CD14-positive monocyte (primary cell): ENCODE results near the gene TUBA1C. TPM values are rescaled to one million over a fixed set of nuclear protein-coding genes. Genes with fewer than 3 reads are reported as not detected.

Experiments
- DNase-seq, 3 donors: peaks; one replicate each; pipeline ENCODE4 v3.0.0-alpha.2; 2011 to 2022
- H2AFZ ChIP-seq: 2 replicates; pipeline ENCODE4 v1.6.0; 2012; ENCODE audit warnings: mild to moderate bottlenecking, low read depth, low read length, inconsistent platforms; ENCODE audit not compliant: insufficient read depth, poor library complexity, severe bottlenecking
- H3K27ac ChIP-seq, 2 donors: 1 replicate in 1 of 2; 2 replicates in 1 of 2; pipeline ENCODE4 v1.5.1; 2012 to 2013; ENCODE audit warnings: low read length in 2 of 2, control low read depth in 1 of 2, inconsistent platforms in 1 of 2, low read depth in 1 of 2, mild to moderate bottlenecking in 1 of 2
- H3K27me3 ChIP-seq, 2 donors: one replicate each; pipeline versions ENCODE4 v1.6.0 to v1.6.1; 2011 to 2013; ENCODE audit warnings: low read length in 2 of 2; ENCODE audit not compliant: control insufficient read depth in 2 of 2, insufficient read depth in 2 of 2
- H3K36me3 ChIP-seq, 2 donors: replicated peaks in 1 of 2; 1 replicate in 1 of 2; 2 replicates in 1 of 2; pipeline versions ENCODE4 v1.5.1 to v1.6.1; 2012 to 2013; ENCODE audit warnings: low read length in 2 of 2, control low read depth in 1 of 2, inconsistent platforms in 1 of 2, mild to moderate bottlenecking in 1 of 2; ENCODE audit not compliant: insufficient read depth in 2 of 2, control insufficient read depth in 1 of 2
- H3K4me1 ChIP-seq, 2 donors: 1 replicate in 1 of 2; 2 replicates in 1 of 2; pipeline versions ENCODE4 v1.5.1 to v1.6.1; 2012 to 2013; ENCODE audit warnings: low read length in 2 of 2, control low read depth in 1 of 2, inconsistent platforms in 1 of 2, mild to moderate bottlenecking in 1 of 2, moderate library complexity in 1 of 2; ENCODE audit not compliant: insufficient read depth in 2 of 2, control insufficient read depth in 1 of 2
- H3K4me2 ChIP-seq: replicated peaks from 2 replicates; pipeline ENCODE3; 2012; ENCODE audit warnings: low read length, moderate library complexity, mild to moderate bottlenecking; ENCODE audit not compliant: poor library complexity, severe bottlenecking; ENCODE audit errors: extremely low read depth
- H3K4me3 ChIP-seq, 3 experiments: fragments of 200-600 bp in 1 of 3; sonication (generic) in 1 of 3; replicated peaks in 1 of 3; 1 replicate in 2 of 3; 2 replicates in 1 of 3; pipeline ENCODE4 v1.5.1; 2011 to 2013; ENCODE audit warnings: low read length in 3 of 3, mild to moderate bottlenecking in 3 of 3, control low read depth in 2 of 3, low read depth in 2 of 3, inconsistent platforms in 1 of 3, moderate library complexity in 1 of 3
- H3K79me2 ChIP-seq: 2 replicates; pipeline ENCODE4 v1.6.0; 2012; ENCODE audit warnings: mild to moderate bottlenecking, control low read depth, inconsistent platforms, low read length, moderate library complexity; ENCODE audit not compliant: insufficient read depth
- H3K9ac ChIP-seq: 2 replicates; pipeline ENCODE4 v1.6.0; 2017; ENCODE audit warnings: low read length, mild to moderate bottlenecking; ENCODE audit not compliant: insufficient read depth, poor library complexity, severe bottlenecking
- H3K9me3 ChIP-seq, 2 donors: replicated peaks in 1 of 2; 1 replicate in 1 of 2; 2 replicates in 1 of 2; pipeline versions ENCODE4 v1.5.1 to v1.6.1; 2012 to 2013; ENCODE audit warnings: low read length in 2 of 2, control low read depth in 1 of 2; ENCODE audit not compliant: control insufficient read depth in 1 of 2, insufficient read depth in 1 of 2
- H4K20me1 ChIP-seq: 2 replicates; pipeline ENCODE4 v1.6.0; 2012; ENCODE audit warnings: mild to moderate bottlenecking, low read length, control low read depth, moderate library complexity; ENCODE audit not compliant: insufficient read depth
- H3K27ac Mint-ChIP-seq, 7 donors: one replicate each; pipeline ENCODE4 v1.8.0; 2020; ENCODE audit warnings: mild to moderate bottlenecking in 7 of 7, mixed read lengths in 7 of 7, moderate library complexity in 6 of 7, inconsistent platforms in 2 of 7
- H3K27me3 Mint-ChIP-seq, 3 donors: one replicate each; pipeline ENCODE4 v1.8.0; 2021 to 2022; ENCODE audit warnings: low read depth in 3 of 3, mild to moderate bottlenecking in 3 of 3, mixed read lengths in 3 of 3, moderate library complexity in 3 of 3, inconsistent platforms in 1 of 3
- H3K36me3 Mint-ChIP-seq, 2 donors: one replicate each; pipeline ENCODE4 v1.8.0; 2020; ENCODE audit warnings: mixed read lengths in 2 of 2, inconsistent platforms in 1 of 2, mild to moderate bottlenecking in 1 of 2
- H3K4me1 Mint-ChIP-seq: one replicate; pipeline ENCODE4 v1.8.0; 2020; ENCODE audit warnings: mild to moderate bottlenecking, mixed read lengths
- H3K4me3 Mint-ChIP-seq, 2 donors: one replicate each; pipeline ENCODE4 v1.8.0; 2020; ENCODE audit warnings: mild to moderate bottlenecking in 2 of 2, mixed read lengths in 2 of 2, moderate library complexity in 1 of 2
- H3K9me3 Mint-ChIP-seq, 7 donors: one replicate each; pipeline ENCODE4 v1.8.0; 2020 to 2022; ENCODE audit warnings: mixed read lengths in 7 of 7, mild to moderate bottlenecking in 6 of 7, moderate library complexity in 6 of 7, inconsistent platforms in 2 of 7
- WGBS: methylation state at CpG from one replicate; pipeline ENCODE4 v1.1.5; 2013; ENCODE audit warnings: missing lambda C conversion rate; ENCODE audit not compliant: insufficient coverage; 5-methylcytosine and 5-hydroxymethylcytosine counted together
- intact Hi-C, 2 donors: fragments of 100-400 bp; cut with micrococcal nuclease; formaldehyde crosslinking; loops; one replicate each; pipeline versions ENCODE4 v1.15.0 to v1.15.1; 2023
- polyA plus RNA-seq, 3 donors: library from polyadenylated mRNA; depleted of rRNA in 1 of 3; unstranded in 2 of 3; stranded (reverse) in 1 of 3; fragments of 300-500 nt in 2 of 3; fragments of >200 nt in 1 of 3; fragmentation: Illumina TruSeq in 2 of 3; gene quantifications; 1 replicate in 2 of 3; 2 replicates in 1 of 3; pipeline ENCODE4 v1.2.3, GENCODE V29; 2012 to 2021
- TF ChIP-seq, protein P1 (sequence below): fragments of 200-600 bp; IDR thresholded peaks from one replicate; pipeline ENCODE4 v1.8.0; 2022; ENCODE audit warnings: antibody characterized with exemption, mild to moderate bottlenecking

TUBA1C gene
- polyA plus RNA-seq, 3 donors: 53.7 to 263 (median 61.0) TPM

DNA sequence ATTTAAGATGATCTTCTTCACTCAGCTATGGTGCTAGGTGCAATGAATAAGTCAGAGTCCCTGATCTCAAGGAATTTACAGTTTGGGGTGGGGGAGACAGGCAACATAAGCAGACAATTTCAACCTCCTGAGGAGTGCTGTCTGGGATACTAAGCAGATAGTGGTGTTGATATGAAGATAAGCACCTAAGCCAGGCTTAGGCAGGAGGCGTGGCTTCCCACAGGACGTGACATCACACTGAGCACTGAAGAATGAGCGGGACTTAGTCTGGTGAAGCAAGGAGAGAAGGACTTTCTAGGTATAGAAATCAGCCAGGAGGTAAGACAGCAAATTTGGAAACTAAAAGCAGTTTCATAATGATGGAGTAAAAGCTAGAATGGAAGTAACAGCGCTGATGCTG lies 36.9 kb downstream of the TUBA1C start:
- Histone ChIP-seq H3K4me2 (no peak overlapping the region), H3K79me2 (no peaks in the 10 kb centered on the region), H3K9ac (no peak overlapping the region), H2AFZ (no peak overlapping the region), H3K4me3 (no peak overlapping the region), H3K27me3 (peaks cover 15 to 36% of the 10 kb centered on the region in 2 donors), H3K9me3 (peaks cover 0 to under 1% of the 10 kb centered on the region in 2 donors), H3K36me3 (no peaks in the 10 kb centered on the region), H4K20me1 (no peaks in the 10 kb centered on the region), H3K27ac (no peak overlapping the region), H3K4me1 (peaks cover 11 to 12% of the 10 kb centered on the region in 2 donors)
- 77% methylated on average over 3 of the region's 4 CpGs for WGBS
- Mint-ChIP-seq H3K27ac (peak overlapping the region in 1 of 7 donors; percentile 66), H3K9me3 (peaks cover 0 to 13% (median 3%) of the 10 kb centered on the region in 7 donors), H3K27me3 (peaks cover 36 to 52% (median 38%) of the 10 kb centered on the region in 3 donors), H3K4me3 (peak overlapping the region in 1 of 2 donors; percentile 49), H3K36me3 (peaks cover 0 to 8% of the 10 kb centered on the region in 2 donors), H3K4me1 (peaks cover 25% of the 10 kb centered on the region)
- DNase-seq: no peak
- TF ChIP-seq, protein P1, sequence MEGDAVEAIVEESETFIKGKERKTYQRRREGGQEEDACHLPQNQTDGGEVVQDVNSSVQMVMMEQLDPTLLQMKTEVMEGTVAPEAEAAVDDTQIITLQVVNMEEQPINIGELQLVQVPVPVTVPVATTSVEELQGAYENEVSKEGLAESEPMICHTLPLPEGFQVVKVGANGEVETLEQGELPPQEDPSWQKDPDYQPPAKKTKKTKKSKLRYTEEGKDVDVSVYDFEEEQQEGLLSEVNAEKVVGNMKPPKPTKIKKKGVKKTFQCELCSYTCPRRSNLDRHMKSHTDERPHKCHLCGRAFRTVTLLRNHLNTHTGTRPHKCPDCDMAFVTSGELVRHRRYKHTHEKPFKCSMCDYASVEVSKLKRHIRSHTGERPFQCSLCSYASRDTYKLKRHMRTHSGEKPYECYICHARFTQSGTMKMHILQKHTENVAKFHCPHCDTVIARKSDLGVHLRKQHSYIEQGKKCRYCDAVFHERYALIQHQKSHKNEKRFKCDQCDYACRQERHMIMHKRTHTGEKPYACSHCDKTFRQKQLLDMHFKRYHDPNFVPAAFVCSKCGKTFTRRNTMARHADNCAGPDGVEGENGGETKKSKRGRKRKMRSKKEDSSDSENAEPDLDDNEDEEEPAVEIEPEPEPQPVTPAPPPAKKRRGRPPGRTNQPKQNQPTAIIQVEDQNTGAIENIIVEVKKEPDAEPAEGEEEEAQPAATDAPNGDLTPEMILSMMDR: no peak
- intact Hi-C loops: no loop called here

DNA sequence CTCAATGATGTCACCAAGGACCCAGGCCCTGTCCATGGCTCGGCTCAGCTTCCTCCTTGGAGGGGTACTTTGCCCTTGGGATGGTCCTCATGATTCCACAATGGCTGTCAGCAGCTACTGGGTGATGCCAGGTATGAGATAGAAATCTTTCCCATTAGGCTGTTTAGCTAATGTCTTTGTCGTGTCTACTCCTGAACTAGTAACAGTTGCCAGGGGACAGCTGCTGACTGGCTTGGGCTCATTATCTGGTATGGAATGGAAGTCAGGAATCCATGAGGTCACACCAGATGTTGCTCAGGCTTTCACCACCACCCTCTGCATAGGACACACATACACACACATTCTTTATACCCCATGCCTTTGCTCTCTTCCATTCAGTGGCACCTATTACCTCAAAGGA lies 39.3 kb downstream of the TUBA1C start:
- Mint-ChIP-seq H3K4me3 (no peak overlapping the region), H3K27me3 (peaks cover 15 to 35% (median 26%) of the 10 kb centered on the region in 3 donors), H3K4me1 (peaks cover 6% of the 10 kb centered on the region), H3K9me3 (peaks cover 0 to 3% (median 0%) of the 10 kb centered on the region in 7 donors), H3K36me3 (no peaks in the 10 kb centered on the region), H3K27ac (no peak overlapping the region)
- H3K9ac ChIP-seq: no peak overlapping the region
- peaks cover 0 to 17% of the 10 kb centered on the region in 2 donors for H3K27me3 ChIP-seq
- H4K20me1 ChIP-seq: no peaks in the 10 kb centered on the region
- no peak overlapping the region for H3K4me3 ChIP-seq
- no peaks in the 10 kb centered on the region for H3K4me1 ChIP-seq
- intact Hi-C loops: no loop called here
- TF ChIP-seq, protein P1: no peak
- no peak overlapping the region for H2AFZ ChIP-seq
- H3K9me3 ChIP-seq: no peaks in the 10 kb centered on the region
- no peaks in the 10 kb centered on the region for H3K36me3 ChIP-seq
- no peaks in the 10 kb centered on the region for H3K79me2 ChIP-seq
- WGBS: 100% methylated on average over 1 of the region's 2 CpGs
- no peak overlapping the region for H3K27ac ChIP-seq
- H3K4me2 ChIP-seq: no peak overlapping the region
- DNase-seq: no peak
